ENCODE measurements around the gene NAV3. TPM values are rescaled to one million over a fixed set of nuclear protein-coding genes. Genes with fewer than 3 reads are reported as not detected.

Gene NAV3
- total RNA-seq, 2 donors from 2014 or later: 2.6 to 6.6 TPM

DNA sequence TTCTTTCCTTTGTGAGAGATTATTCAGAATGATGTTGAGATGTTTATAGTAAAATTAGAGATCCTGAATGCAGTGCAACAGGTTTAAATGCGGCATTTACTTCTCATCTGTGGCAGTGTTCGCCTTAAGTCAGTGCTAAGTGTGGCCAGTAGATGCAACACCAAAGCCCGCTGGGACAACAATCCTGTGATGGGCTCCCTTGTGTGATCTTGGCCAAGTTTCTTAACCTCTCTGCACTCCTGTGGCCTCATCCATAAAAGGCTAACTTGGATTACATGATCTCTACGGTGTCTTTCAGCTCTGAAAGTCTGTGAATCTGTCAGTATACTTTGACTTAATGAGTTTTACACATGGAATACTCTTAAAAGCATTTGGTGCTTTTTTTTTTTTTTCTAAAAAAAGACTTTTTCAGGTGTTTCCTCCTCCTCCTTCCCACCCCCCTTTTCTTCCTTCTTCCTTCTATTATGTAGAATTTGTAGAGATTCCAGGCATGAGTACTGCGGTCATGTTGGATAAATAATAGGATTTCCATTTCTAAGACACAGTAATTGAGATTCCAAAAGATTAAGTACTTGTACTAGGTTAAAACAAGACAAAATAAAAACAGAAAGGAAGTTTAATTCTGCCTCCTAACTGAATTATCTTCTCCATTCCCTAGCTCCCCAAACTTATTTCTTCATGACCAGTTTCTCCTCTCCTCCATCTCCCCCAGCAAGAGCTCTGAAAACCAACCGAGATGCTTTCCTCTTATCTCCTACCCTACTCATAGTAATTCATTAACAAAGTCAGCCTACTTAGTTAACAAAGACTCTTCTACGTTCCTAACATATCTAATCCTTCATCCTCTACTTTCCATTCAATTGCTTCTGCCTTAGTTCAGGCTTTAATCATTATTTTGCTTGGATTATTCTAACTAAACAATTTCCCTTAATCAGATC, 42.2 kb upstream of the NAV3 start:
- H3K27ac ChIP-seq: no peak overlapping the region
- 45 to 56% methylated on average over 7 of the region's 7 CpGs for WGBS, 2 donors
- no peaks in the 10 kb centered on the region for H3K9me3 ChIP-seq
- no peak for DNase-seq
- no peaks in the 10 kb centered on the region for H3K27me3 ChIP-seq
- TF ChIP-seq, protein P1, sequence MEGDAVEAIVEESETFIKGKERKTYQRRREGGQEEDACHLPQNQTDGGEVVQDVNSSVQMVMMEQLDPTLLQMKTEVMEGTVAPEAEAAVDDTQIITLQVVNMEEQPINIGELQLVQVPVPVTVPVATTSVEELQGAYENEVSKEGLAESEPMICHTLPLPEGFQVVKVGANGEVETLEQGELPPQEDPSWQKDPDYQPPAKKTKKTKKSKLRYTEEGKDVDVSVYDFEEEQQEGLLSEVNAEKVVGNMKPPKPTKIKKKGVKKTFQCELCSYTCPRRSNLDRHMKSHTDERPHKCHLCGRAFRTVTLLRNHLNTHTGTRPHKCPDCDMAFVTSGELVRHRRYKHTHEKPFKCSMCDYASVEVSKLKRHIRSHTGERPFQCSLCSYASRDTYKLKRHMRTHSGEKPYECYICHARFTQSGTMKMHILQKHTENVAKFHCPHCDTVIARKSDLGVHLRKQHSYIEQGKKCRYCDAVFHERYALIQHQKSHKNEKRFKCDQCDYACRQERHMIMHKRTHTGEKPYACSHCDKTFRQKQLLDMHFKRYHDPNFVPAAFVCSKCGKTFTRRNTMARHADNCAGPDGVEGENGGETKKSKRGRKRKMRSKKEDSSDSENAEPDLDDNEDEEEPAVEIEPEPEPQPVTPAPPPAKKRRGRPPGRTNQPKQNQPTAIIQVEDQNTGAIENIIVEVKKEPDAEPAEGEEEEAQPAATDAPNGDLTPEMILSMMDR (IDR thresholded peaks at IDR 0.05): no peak
- no peak for TF ChIP-seq POLR2A (IDR thresholded peaks at IDR 0.05)
- ATAC-seq: no peak
- H3K4me3 ChIP-seq: no peak overlapping the region
- intact Hi-C loops (cut with DNase I): no loop called here
- H3K4me1 ChIP-seq: no peaks in the 10 kb centered on the region
- H3K36me3 ChIP-seq (replicated peaks in 1 of 2; ENCODE audit: insufficient read depth in 1 of 2, low read depth in 2 of 2): no peaks in the 10 kb centered on the region

GRCh38 chr12:77795699-77796098, 35.0 kb upstream of the NAV3 start:
- no peaks in the 10 kb centered on the region for H3K9me3 ChIP-seq
- no peak for ATAC-seq
- intact Hi-C loops (cut with DNase I): no loop called here
- no peaks in the 10 kb centered on the region for H3K27me3 ChIP-seq
- H3K4me3 ChIP-seq: no peak overlapping the region
- no peaks in the 10 kb centered on the region for H3K4me1 ChIP-seq
- TF ChIP-seq, protein P1 (IDR thresholded peaks at IDR 0.05): no peak
- no peak for TF ChIP-seq POLR2A (IDR thresholded peaks at IDR 0.05)
- no peaks in the 10 kb centered on the region for H3K36me3 ChIP-seq (replicated peaks in 1 of 2; ENCODE audit: insufficient read depth in 1 of 2, low read depth in 2 of 2)
- no peak for DNase-seq
- WGBS, 2 donors: 65 to 67% methylated on average over 3 of the region's 3 CpGs
- no peak overlapping the region for H3K27ac ChIP-seq

- 53 to 57% methylated on average over 1 of the region's 1 CpG for WGBS, 2 donors
- H3K9me3 ChIP-seq: no peaks in the 10 kb centered on the region
- no peak overlapping the region for H3K27ac ChIP-seq
- TF ChIP-seq, protein P1 (IDR thresholded peaks at IDR 0.05): no peak
- TF ChIP-seq POLR2A (IDR thresholded peaks at IDR 0.05): no peak
- intact Hi-C loops (cut with DNase I): no loop called here
- no peaks in the 10 kb centered on the region for H3K4me1 ChIP-seq
- no peaks in the 10 kb centered on the region for H3K27me3 ChIP-seq
- DNase-seq (no peak), ATAC-seq (no peak)
- H3K36me3 ChIP-seq (replicated peaks in 1 of 2; ENCODE audit: insufficient read depth in 1 of 2, low read depth in 2 of 2): no peaks in the 10 kb centered on the region
- no peak overlapping the region for H3K4me3 ChIP-seq
These were observed 33.9 kb upstream of the NAV3 start for GRCh38 chr12:77796775-77797174.

DNA sequence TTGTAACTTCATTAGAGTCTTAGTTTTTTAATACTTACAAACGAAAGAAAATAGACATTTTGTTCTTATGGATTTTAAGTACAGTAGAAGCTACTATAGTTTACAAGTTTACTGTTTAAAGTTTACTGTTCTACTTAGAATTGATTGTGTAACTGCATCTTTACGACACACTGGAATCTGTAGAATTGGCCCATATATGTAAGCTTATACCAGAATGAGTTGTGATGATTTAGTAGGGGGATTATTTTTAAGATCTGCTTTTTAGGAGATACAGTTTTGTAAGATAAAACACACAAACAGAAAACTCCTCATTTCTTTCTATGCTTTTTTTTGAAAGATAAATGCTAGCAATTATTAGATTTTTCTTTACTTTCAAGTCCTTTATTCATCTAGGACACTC, 30.2 kb upstream of the NAV3 start:
- DNase-seq (no peak), ATAC-seq (no peak)
- intact Hi-C loops (cut with DNase I): no loop called here
- H3K27me3 ChIP-seq: no peaks in the 10 kb centered on the region
- no peak overlapping the region for H3K27ac ChIP-seq
- no peaks in the 10 kb centered on the region for H3K36me3 ChIP-seq (replicated peaks in 1 of 2; ENCODE audit: insufficient read depth in 1 of 2, low read depth in 2 of 2)
- H3K4me3 ChIP-seq: no peak overlapping the region
- 63 to 70% methylated on average over 2 of the region's 2 CpGs for WGBS, 2 donors
- H3K9me3 ChIP-seq: peaks cover 0 to 4% (median 0%) of the 10 kb centered on the region in 3 donors
- no peak for TF ChIP-seq POLR2A (IDR thresholded peaks at IDR 0.05)
- TF ChIP-seq, protein P1 (IDR thresholded peaks at IDR 0.05): no peak
- no peaks in the 10 kb centered on the region for H3K4me1 ChIP-seq

Measured in body of pancreas (tissue), 4 donors.